ENCODE data around the gene LEMD2. TPM values are rescaled to one million over a fixed set of nuclear protein-coding genes. Genes with fewer than 3 reads are reported as not detected.

LEMD2 gene
- total RNA-seq, 4 donors from 2014 or later: 36.4 to 65.3 (median 55.4) TPM

DNA sequence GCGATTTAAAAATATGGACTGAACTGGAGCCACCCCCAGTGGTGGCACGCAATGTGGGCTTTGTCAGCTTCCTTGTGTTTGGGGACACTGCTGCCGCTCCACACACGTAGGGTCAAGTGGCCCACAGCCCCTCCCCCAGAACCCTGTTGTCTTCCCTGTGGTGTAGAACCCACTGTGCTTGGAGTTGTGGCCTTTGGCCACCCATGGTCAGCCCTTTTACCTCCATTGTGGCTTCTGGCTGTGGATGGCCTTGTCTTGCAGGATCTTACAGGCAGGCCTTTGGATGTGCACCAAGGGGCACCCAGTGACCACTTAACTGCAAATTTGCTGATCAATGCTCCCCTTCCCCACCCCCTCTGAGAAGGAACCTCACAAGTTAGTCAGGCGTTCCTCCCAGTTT is 2.0 kb upstream of the LEMD2 start:
- no peak for DNase-seq (ENCODE audit: extremely low spot score)
- no peaks in the 10 kb centered on the region for H3K36me3 ChIP-seq
- H3K27ac ChIP-seq (replicated peaks in 1 of 4): no peak overlapping the region
- intact Hi-C loops (cut with DNase I): no loop called here
- TF ChIP-seq, protein P1, sequence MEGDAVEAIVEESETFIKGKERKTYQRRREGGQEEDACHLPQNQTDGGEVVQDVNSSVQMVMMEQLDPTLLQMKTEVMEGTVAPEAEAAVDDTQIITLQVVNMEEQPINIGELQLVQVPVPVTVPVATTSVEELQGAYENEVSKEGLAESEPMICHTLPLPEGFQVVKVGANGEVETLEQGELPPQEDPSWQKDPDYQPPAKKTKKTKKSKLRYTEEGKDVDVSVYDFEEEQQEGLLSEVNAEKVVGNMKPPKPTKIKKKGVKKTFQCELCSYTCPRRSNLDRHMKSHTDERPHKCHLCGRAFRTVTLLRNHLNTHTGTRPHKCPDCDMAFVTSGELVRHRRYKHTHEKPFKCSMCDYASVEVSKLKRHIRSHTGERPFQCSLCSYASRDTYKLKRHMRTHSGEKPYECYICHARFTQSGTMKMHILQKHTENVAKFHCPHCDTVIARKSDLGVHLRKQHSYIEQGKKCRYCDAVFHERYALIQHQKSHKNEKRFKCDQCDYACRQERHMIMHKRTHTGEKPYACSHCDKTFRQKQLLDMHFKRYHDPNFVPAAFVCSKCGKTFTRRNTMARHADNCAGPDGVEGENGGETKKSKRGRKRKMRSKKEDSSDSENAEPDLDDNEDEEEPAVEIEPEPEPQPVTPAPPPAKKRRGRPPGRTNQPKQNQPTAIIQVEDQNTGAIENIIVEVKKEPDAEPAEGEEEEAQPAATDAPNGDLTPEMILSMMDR (IDR thresholded peaks at IDR 0.05): no peak
- TF ChIP-seq EP300 (IDR thresholded peaks at IDR 0.05): no peak
- no peaks in the 10 kb centered on the region for H3K9me3 ChIP-seq
- no peak overlapping the region for H3K4me3 ChIP-seq
- peaks cover 24 to 29% (median 26%) of the 10 kb centered on the region in 4 donors for H3K4me1 ChIP-seq
- 84% methylated on average over 5 of the region's 5 CpGs for WGBS
- H3K27me3 ChIP-seq: peaks cover 0 to 16% (median 3%) of the 10 kb centered on the region in 4 donors

DNA sequence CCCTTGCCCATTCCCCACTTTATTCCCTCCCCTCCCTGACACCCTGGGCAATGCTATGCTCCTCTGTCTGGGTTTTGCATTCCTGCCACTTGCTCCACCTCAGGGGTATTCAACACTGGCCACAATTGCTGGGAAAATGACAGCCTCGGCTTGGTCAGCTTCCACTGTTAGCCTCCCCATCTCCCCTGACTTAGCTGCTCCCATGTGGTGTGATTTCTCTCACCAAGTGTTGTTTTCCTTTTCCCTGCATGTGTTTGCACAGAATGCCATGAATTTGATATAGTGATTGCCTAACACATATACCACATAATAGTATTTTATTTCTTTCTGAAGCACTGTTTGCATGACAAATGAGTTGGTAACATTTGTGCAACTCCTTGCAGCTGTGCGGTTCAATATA is 1.4 kb upstream of the LEMD2 start:
- H3K4me1 ChIP-seq: peaks cover 29 to 35% (median 31%) of the 10 kb centered on the region in 4 donors
- no peaks in the 10 kb centered on the region for H3K9me3 ChIP-seq
- WGBS: 69% methylated on average over 2 of the region's 2 CpGs
- peaks cover 0 to 12% (median 2%) of the 10 kb centered on the region in 4 donors for H3K27me3 ChIP-seq
- DNase-seq (ENCODE audit: extremely low spot score): no peak
- peaks cover 0 to 2% (median 0%) of the 10 kb centered on the region in 4 donors for H3K36me3 ChIP-seq
- intact Hi-C loops (cut with DNase I): no loop called here
- no peak overlapping the region for H3K27ac ChIP-seq (replicated peaks in 1 of 4)
- H3K4me3 ChIP-seq: no peak overlapping the region
- TF ChIP-seq EP300 (IDR thresholded peaks at IDR 0.05) (no peak), POLR2AphosphoS5 (IDR thresholded peaks at IDR 0.05) (no peak), POLR2A (IDR thresholded peaks at IDR 0.05; ENCODE audit: low read depth) (no peak)
- TF ChIP-seq, protein P1 (IDR thresholded peaks at IDR 0.05): no peak

DNA sequence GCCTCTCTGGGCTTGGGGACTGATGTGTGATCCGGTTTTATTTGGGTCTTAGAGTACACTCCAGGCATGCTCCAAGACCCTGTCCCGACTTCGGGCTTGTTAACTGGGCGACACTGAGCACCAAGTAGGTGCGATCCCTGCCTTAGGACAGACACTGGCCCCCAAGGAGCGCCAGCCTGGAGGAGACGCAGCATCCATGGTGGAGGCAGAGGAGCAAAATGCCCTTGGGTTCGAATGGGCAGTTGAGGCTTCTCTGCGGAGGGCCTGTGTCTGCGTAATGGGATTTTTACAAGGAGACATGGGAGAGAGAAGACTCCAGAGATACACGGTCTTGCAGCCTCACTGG is 593 bp upstream of the LEMD2 start:
- intact Hi-C loops (cut with DNase I): no loop called here
- H3K36me3 ChIP-seq: peaks cover 0 to 11% (median 7%) of the 10 kb centered on the region in 4 donors
- no peaks in the 10 kb centered on the region for H3K9me3 ChIP-seq
- no peak for DNase-seq (ENCODE audit: extremely low spot score)
- H3K27ac ChIP-seq (replicated peaks in 1 of 4): peak overlapping the region; percentile 100
- peak overlapping the region; percentile 91 to 99 (median 96) for H3K4me3 ChIP-seq
- H3K4me1 ChIP-seq: peaks cover 38 to 43% (median 40%) of the 10 kb centered on the region in 4 donors
- TF ChIP-seq POLR2A (IDR thresholded peaks at IDR 0.05; ENCODE audit: low read depth) (no peak), POLR2AphosphoS5 (IDR thresholded peaks at IDR 0.05) (no peak), EP300 (IDR thresholded peaks at IDR 0.05) (no peak)
- TF ChIP-seq, protein P1 (IDR thresholded peaks at IDR 0.05): no peak
- H3K27me3 ChIP-seq: peaks cover 0 to 5% (median 0%) of the 10 kb centered on the region in 4 donors
- whole genome bisulfite sequencing: 89% methylated on average over 10 of the region's 11 CpGs

DNA sequence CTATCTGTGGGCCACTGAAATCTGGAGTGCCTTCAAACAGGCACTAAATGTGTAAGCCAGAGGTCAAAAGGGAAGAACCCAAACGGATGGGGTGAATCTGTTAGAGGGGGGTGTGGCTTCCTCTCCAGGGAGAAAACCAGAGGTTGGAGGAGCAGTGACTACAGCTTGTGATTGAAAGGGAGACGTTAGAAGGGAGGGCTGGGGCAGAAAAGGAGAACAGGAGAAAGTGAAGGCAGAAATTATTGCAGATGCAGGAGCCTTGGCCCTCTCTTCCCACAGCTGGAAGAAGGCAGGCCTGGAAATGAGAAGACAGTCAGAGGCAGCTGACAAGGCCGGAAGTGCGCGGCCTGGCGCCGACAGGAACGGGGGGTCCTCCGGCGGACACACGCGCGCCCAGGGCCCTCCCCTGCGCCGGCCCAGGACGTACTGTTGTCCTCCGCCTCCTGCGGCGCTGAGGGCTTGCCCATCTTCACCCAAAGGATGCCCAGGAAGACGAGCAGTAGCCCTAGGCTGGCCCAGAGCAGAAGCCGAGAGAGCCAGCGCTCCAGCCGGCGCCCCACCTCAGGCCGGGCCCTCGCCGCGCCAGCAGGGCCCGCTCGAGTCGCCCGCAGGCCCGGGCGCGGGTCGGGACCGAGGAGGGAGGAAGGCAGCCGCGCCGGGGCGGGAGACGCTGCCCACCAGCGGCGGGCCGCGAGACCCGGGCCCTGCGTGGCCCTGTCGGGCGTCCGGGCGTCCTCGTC is 806 bp downstream of the LEMD2 start:
- 3% methylated on average over 21 of the region's 53 CpGs for WGBS
- H3K4me1 ChIP-seq: peaks cover 40 to 48% (median 44%) of the 10 kb centered on the region in 4 donors

More for the DNA sequence above, 806 bp downstream of the LEMD2 start:
- DNase-seq (ENCODE audit: extremely low spot score): peak; percentile 93
- intact Hi-C loops (cut with DNase I): no loop called here
- H3K9me3 ChIP-seq: no peaks in the 10 kb centered on the region
- peak overlapping the region; percentile 91 to 99 (median 96) for H3K4me3 ChIP-seq
- peaks cover 14 to 25% (median 21%) of the 10 kb centered on the region in 4 donors for H3K36me3 ChIP-seq
- TF ChIP-seq POLR2A (IDR thresholded peaks at IDR 0.05; ENCODE audit: low read depth) (peak; percentile 68), POLR2AphosphoS5 (IDR thresholded peaks at IDR 0.05) (peak; percentile 92), EP300 (IDR thresholded peaks at IDR 0.05) (no peak)
- TF ChIP-seq, protein P1 (IDR thresholded peaks at IDR 0.05): peak in 1 of 3 experiments; percentile 2
- peak overlapping the region; percentile 100 for H3K27ac ChIP-seq (replicated peaks in 1 of 4)
- H3K27me3 ChIP-seq: no peaks in the 10 kb centered on the region

Measured in esophagus muscularis mucosa (tissue), 4 donors.